Measurements from ENCODE around the gene CLEC7A. TPM values are rescaled to one million over a fixed set of nuclear protein-coding genes. Genes with fewer than 3 reads are reported as not detected.

The CLEC7A gene
- total RNA-seq, 1 experiment from 2014 or later = not detected

DNA sequence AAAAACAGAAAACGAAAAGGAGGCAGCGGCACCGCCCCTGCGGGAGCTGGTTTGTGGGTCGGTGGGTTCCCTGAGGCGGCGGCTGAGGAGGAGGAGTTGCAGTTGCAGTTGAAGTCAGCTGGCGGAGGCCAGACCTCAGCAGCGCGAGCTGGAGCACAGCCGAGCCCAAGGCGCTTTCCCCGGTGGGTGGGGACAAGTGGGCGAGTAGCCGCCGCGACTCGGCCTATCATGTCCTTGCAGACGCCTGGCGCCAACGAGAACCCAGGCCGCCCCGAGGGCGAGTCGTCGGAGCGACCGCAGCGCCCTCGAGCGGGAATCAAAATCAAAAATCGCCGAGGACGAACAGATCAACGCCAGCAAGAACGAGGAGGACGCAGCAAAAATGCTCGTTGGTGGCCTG is 18.5 kb downstream of the CLEC7A start:
- Histone ChIP-seq H3K4me3 (ENCODE audit: low read depth in 2 of 2, low read length in 2 of 2) (no peak overlapping the region), H3K4me1 (ENCODE audit: control insufficient read depth, insufficient read depth, low read length) (no peaks in the 10 kb centered on the region), H3K27ac (ENCODE audit: low read length) (no peak overlapping the region), H3K27me3 (ENCODE audit: control insufficient read depth, insufficient read depth, low read length) (no peaks in the 10 kb centered on the region), H3K36me3 (ENCODE audit: control insufficient read depth, insufficient read depth, low read length) (no peaks in the 10 kb centered on the region), H3K9me3 (ENCODE audit: control insufficient read depth, insufficient read depth, low read depth, low read length) (no peaks in the 10 kb centered on the region)
- BruUV-seq (replicated peaks) = no TSS peak
- no peak for DNase-seq (ENCODE audit: low read depth, low spot score)
- no peak for ATAC-seq
- CTCF ChIA-PET = no interaction called here
- in situ Hi-C loops (cut with HindIII; ENCODE audit: low pct_unique_long_range_greater_than_20kb, low sequenced_read_pairs) (no loop called here), intact Hi-C loops (cut with micrococcal nuclease; ENCODE audit: unreplicated experiment) (no loop called here)
- TF ChIP-seq, protein P1, sequence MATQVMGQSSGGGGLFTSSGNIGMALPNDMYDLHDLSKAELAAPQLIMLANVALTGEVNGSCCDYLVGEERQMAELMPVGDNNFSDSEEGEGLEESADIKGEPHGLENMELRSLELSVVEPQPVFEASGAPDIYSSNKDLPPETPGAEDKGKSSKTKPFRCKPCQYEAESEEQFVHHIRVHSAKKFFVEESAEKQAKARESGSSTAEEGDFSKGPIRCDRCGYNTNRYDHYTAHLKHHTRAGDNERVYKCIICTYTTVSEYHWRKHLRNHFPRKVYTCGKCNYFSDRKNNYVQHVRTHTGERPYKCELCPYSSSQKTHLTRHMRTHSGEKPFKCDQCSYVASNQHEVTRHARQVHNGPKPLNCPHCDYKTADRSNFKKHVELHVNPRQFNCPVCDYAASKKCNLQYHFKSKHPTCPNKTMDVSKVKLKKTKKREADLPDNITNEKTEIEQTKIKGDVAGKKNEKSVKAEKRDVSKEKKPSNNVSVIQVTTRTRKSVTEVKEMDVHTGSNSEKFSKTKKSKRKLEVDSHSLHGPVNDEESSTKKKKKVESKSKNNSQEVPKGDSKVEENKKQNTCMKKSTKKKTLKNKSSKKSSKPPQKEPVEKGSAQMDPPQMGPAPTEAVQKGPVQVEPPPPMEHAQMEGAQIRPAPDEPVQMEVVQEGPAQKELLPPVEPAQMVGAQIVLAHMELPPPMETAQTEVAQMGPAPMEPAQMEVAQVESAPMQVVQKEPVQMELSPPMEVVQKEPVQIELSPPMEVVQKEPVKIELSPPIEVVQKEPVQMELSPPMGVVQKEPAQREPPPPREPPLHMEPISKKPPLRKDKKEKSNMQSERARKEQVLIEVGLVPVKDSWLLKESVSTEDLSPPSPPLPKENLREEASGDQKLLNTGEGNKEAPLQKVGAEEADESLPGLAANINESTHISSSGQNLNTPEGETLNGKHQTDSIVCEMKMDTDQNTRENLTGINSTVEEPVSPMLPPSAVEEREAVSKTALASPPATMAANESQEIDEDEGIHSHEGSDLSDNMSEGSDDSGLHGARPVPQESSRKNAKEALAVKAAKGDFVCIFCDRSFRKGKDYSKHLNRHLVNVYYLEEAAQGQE (IDR thresholded peaks at IDR 0.05; ENCODE audit: insufficient read depth in 1 of 2, low read depth in 2 of 2, low read length in 1 of 2) = no peak
- no peak for TF ChIP-seq SIN3A (IDR thresholded peaks at IDR 0.05; ENCODE audit: borderline replicate concordance, insufficient read depth, low read depth, low read length)
- TF ChIP-seq, protein P2, sequence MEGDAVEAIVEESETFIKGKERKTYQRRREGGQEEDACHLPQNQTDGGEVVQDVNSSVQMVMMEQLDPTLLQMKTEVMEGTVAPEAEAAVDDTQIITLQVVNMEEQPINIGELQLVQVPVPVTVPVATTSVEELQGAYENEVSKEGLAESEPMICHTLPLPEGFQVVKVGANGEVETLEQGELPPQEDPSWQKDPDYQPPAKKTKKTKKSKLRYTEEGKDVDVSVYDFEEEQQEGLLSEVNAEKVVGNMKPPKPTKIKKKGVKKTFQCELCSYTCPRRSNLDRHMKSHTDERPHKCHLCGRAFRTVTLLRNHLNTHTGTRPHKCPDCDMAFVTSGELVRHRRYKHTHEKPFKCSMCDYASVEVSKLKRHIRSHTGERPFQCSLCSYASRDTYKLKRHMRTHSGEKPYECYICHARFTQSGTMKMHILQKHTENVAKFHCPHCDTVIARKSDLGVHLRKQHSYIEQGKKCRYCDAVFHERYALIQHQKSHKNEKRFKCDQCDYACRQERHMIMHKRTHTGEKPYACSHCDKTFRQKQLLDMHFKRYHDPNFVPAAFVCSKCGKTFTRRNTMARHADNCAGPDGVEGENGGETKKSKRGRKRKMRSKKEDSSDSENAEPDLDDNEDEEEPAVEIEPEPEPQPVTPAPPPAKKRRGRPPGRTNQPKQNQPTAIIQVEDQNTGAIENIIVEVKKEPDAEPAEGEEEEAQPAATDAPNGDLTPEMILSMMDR (IDR thresholded peaks at IDR 0.05) = no peak
- TF ChIP-seq POLR2AphosphoS5 (IDR thresholded peaks at IDR 0.05; ENCODE audit: low read depth, low read length) = no peak
- no peak for TF ChIP-seq TCF7L2 (IDR thresholded peaks at IDR 0.05; ENCODE audit: low read depth, low read length)
- POLR2A ChIA-PET = no interaction called here

DNA sequence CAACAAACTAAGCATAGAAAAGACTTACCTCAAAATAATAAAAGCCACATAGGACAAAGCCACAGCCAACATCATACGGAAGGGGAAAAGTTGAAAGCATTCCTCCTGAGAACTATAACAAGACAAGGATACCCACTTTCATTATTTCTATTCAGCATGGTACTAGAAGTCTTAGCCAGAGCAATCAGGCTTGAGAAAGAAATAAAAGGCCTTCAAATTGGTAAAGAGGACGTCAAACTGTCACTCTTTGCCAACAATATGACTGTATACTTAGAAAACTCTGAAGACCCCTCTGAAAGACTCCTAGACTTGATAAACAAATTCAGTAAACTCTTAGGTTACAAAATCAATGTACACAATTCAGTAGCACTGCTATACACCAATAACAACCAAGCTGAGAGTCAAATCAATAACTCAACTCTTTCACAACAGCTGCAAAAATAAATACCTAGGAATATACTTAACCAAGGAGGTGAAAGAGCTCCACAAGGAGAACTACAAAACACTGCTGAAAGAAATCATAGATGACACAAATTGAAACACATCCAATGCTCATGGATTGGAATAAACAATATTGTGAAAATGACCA is 19.6 kb downstream of the CLEC7A start:
- TF ChIP-seq POLR2AphosphoS5 (IDR thresholded peaks at IDR 0.05; ENCODE audit: low read depth, low read length) = no peak
- TF ChIP-seq SIN3A (IDR thresholded peaks at IDR 0.05; ENCODE audit: borderline replicate concordance, insufficient read depth, low read depth, low read length) = no peak
- TF ChIP-seq, protein P2 (IDR thresholded peaks at IDR 0.05) = no peak
- TF ChIP-seq, protein P1 (IDR thresholded peaks at IDR 0.05; ENCODE audit: insufficient read depth in 1 of 2, low read depth in 2 of 2, low read length in 1 of 2) = no peak
- TF ChIP-seq TCF7L2 (IDR thresholded peaks at IDR 0.05; ENCODE audit: low read depth, low read length) = no peak

More for the DNA sequence above, 19.6 kb downstream of the CLEC7A start:
- BruUV-seq (replicated peaks) = no TSS peak
- DNase-seq (ENCODE audit: low read depth, low spot score) = no peak
- H3K27me3 ChIP-seq (ENCODE audit: control insufficient read depth, insufficient read depth, low read length) = no peaks in the 10 kb centered on the region
- no peak overlapping the region for H3K4me3 ChIP-seq (ENCODE audit: low read depth in 2 of 2, low read length in 2 of 2)
- intact Hi-C loops (cut with micrococcal nuclease; ENCODE audit: unreplicated experiment) (no loop called here), in situ Hi-C loops (cut with HindIII; ENCODE audit: low pct_unique_long_range_greater_than_20kb, low sequenced_read_pairs) (no loop called here)
- ATAC-seq = no peak
- H3K9me3 ChIP-seq (ENCODE audit: control insufficient read depth, insufficient read depth, low read depth, low read length) = no peaks in the 10 kb centered on the region
- no peak overlapping the region for H3K27ac ChIP-seq (ENCODE audit: low read length)
- POLR2A ChIA-PET = no interaction called here
- no peaks in the 10 kb centered on the region for H3K4me1 ChIP-seq (ENCODE audit: control insufficient read depth, insufficient read depth, low read length)
- no peaks in the 10 kb centered on the region for H3K36me3 ChIP-seq (ENCODE audit: control insufficient read depth, insufficient read depth, low read length)
- CTCF ChIA-PET = no interaction called here

All from Panc1 (cell line).